Measurements from ENCODE around the gene EXOC3L2.

Gene EXOC3L2

GRCh38 chr19:45218911-45219743, 26.1 kb downstream of the EXOC3L2 start:
- DNase-seq (ENCODE audit: low read depth) = no peak

- no peak for DNase-seq (ENCODE audit: low read depth)
Measured at GRCh38 chr19:45218426-45218825, 26.8 kb downstream of the EXOC3L2 start.

GRCh38 chr19:45217957-45218334, 27.3 kb downstream of the EXOC3L2 start:
- DNase-seq (ENCODE audit: low read depth) = no peak

GRCh38 chr19:45217193-45217956, 27.8 kb downstream of the EXOC3L2 start:
- DNase-seq (ENCODE audit: low read depth) = no peak

- no peak for DNase-seq (ENCODE audit: low read depth)
Measured at GRCh38 chr19:45216667-45217066, 28.5 kb downstream of the EXOC3L2 start.

- no peak for DNase-seq (ENCODE audit: low read depth)
Measured at GRCh38 chr19:45215391-45216191, 29.6 kb downstream of the EXOC3L2 start.

- DNase-seq (ENCODE audit: low read depth) = no peak
Measured at GRCh38 chr19:45213031-45213430, 32.2 kb downstream of the EXOC3L2 start.

- DNase-seq (ENCODE audit: low read depth) = no peak
Measured at GRCh38 chr19:45211751-45212381, 33.3 kb downstream of the EXOC3L2 start.

- no peak for DNase-seq (ENCODE audit: low read depth)
Measured at GRCh38 chr19:45206328-45206727, 38.9 kb downstream of the EXOC3L2 start.

- no peak for DNase-seq (ENCODE audit: low read depth)
Measured at GRCh38 chr19:45205810-45206209, 39.4 kb downstream of the EXOC3L2 start.

- DNase-seq (ENCODE audit: low read depth) = no peak
Measured at GRCh38 chr19:45202637-45203036, 42.6 kb downstream of the EXOC3L2 start.

GRCh38 chr19:45200568-45200967, 44.6 kb downstream of the EXOC3L2 start:
- no peak for DNase-seq (ENCODE audit: low read depth)

- no peak for DNase-seq (ENCODE audit: low read depth)
Measured at GRCh38 chr19:45195764-45196163, 49.4 kb downstream of the EXOC3L2 start.

GRCh38 chr19:45191375-45191774, 53.8 kb downstream of the EXOC3L2 start:
- no peak for DNase-seq (ENCODE audit: low read depth)

- DNase-seq (ENCODE audit: low read depth) = no peak
Measured at GRCh38 chr19:45189971-45190370, 55.2 kb downstream of the EXOC3L2 start.

GRCh38 chr19:45187421-45188100, 57.6 kb downstream of the EXOC3L2 start:
- no peak for DNase-seq (ENCODE audit: low read depth)

- DNase-seq (ENCODE audit: low read depth) = no peak
Measured at GRCh38 chr19:45186509-45187334, 58.5 kb downstream of the EXOC3L2 start.

GRCh38 chr19:45184115-45184514, 61.1 kb downstream of the EXOC3L2 start:
- no peak for DNase-seq (ENCODE audit: low read depth)

GRCh38 chr19:45182758-45183157, 62.4 kb downstream of the EXOC3L2 start:
- DNase-seq (ENCODE audit: low read depth) = no peak

- DNase-seq (ENCODE audit: low read depth) = no peak
Measured at GRCh38 chr19:45180936-45181335, 64.3 kb downstream of the EXOC3L2 start.
